AG10803 (cell line): ENCODE results near the gene SLC35A2.

Experiments used
- DNase-seq: peaks from one replicate; pipeline ENCODE4 v3.0.0; 2010; ENCODE audit warnings: low read depth
- H3K4me3 ChIP-seq: 2 replicates; pipeline ENCODE4 v1.5.1; 2011; ENCODE audit warnings: mild to moderate bottlenecking, low read length, control low read depth
- TF ChIP-seq, protein P1 (sequence below): conservative IDR thresholded peaks from 2 replicates; pipeline ENCODE4 v1.5.1; 2011; ENCODE audit warnings: mild to moderate bottlenecking, low read length, control low read depth, inconsistent platforms

The SLC35A2 gene

DNA sequence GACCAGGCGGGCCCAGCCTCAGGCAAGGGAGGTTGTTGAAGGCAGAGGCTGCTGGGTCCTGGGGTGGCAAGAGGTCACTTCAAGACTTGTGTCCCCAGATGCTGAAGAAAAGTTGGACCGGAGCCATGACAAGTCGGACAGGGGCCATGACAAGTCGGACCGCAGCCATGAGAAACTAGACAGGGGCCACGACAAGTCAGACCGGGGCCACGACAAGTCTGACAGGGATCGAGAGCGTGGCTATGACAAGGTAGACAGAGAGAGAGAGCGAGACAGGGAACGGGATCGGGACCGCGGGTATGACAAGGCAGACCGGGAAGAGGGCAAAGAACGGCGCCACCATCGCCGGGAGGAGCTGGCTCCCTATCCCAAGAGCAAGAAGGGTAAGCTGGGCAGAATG lies 9.3 kb downstream of the SLC35A2 start:
- no peak for DNase-seq
- no peak overlapping the region for H3K4me3 ChIP-seq
- TF ChIP-seq, protein P1, sequence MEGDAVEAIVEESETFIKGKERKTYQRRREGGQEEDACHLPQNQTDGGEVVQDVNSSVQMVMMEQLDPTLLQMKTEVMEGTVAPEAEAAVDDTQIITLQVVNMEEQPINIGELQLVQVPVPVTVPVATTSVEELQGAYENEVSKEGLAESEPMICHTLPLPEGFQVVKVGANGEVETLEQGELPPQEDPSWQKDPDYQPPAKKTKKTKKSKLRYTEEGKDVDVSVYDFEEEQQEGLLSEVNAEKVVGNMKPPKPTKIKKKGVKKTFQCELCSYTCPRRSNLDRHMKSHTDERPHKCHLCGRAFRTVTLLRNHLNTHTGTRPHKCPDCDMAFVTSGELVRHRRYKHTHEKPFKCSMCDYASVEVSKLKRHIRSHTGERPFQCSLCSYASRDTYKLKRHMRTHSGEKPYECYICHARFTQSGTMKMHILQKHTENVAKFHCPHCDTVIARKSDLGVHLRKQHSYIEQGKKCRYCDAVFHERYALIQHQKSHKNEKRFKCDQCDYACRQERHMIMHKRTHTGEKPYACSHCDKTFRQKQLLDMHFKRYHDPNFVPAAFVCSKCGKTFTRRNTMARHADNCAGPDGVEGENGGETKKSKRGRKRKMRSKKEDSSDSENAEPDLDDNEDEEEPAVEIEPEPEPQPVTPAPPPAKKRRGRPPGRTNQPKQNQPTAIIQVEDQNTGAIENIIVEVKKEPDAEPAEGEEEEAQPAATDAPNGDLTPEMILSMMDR, result no peak

DNA sequence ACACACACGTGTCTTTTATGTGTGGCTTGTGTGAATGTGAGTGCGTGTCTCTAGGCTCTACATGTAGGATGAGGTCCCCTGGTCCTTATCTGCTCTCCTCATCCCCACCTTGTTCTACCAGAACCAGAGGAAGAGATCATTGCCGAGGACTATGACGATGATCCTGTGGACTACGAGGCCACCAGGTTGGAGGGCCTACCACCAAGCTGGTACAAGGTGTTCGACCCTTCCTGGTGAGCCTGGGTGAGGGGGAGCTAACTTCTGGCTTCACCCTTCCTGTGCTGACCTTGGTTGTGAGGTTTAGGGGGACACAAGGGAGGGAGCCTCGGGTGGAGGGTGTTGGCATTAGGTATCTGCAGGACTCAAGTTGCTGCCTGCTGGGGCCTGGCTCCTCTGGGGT lies 10.4 kb downstream of the SLC35A2 start:
- no peak for DNase-seq
- H3K4me3 ChIP-seq, result no peak overlapping the region
- TF ChIP-seq, protein P1, result no peak

GRCh38 chrX:48899078-48899410 lies 12.4 kb downstream of the SLC35A2 start:
- TF ChIP-seq, protein P1, result no peak
- no peak overlapping the region for H3K4me3 ChIP-seq
- DNase-seq, result no peak

GRCh38 chrX:48897625-48898306 lies 13.7 kb downstream of the SLC35A2 start, which contains the start of the genes PQBP1 and TIMM17B:
PQBP1 (plus strand) TSS chrX:48897930; CDS start chrX:48898510, 580 bp downstream.
TIMM17B (minus strand) TSS chrX:48897768; CDS start chrX:48897749, 19 bp downstream.
- TF ChIP-seq, protein P1, result no peak
- peak; percentile 96 for DNase-seq

GRCh38 chrX:48897157-48897624 lies 14.3 kb downstream of the SLC35A2 start:
- TF ChIP-seq, protein P1, result no peak
- DNase-seq, result peak; percentile 64
- H3K4me3 ChIP-seq, result peak overlapping the region; percentile 80

More at GRCh38 chrX:48897625-48898306, 13.7 kb downstream of the SLC35A2 start, which contains the start of the genes PQBP1 and TIMM17B:
- H3K4me3 ChIP-seq, result peak within 1 kb of the TSS; percentile 80

GRCh38 chrX:48896611-48897011 lies 14.8 kb downstream of the SLC35A2 start:
- TF ChIP-seq, protein P1, result no peak
- DNase-seq, result peak; percentile 31

DNA sequence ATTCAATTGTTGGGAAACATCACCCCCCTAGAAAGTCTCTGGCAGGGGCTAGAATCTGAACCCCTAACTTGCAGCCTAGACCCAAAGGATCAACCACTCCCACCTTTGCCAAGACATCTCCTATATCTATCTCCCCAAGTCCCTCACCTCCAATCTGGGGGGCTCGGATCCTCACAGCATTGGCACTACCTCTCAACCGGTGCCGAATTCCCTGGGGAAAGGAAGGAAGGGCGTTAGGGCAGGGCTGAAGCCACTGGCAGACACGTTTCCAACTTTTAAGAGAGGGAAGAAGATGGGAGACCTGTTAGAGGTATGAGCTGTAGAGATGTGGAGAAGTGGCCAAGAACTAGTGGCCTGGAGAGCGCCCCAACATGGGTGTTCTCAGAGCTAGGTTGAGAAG lies 16.6 kb downstream of the SLC35A2 start:
- TF ChIP-seq, protein P1, result no peak
- DNase-seq, result no peak
- no peak overlapping the region for H3K4me3 ChIP-seq

More at GRCh38 chrX:48896611-48897011, 14.8 kb downstream of the SLC35A2 start:
- peak overlapping the region; percentile 80 for H3K4me3 ChIP-seq
